Measurements from ENCODE around the gene PPIF.

DNA sequence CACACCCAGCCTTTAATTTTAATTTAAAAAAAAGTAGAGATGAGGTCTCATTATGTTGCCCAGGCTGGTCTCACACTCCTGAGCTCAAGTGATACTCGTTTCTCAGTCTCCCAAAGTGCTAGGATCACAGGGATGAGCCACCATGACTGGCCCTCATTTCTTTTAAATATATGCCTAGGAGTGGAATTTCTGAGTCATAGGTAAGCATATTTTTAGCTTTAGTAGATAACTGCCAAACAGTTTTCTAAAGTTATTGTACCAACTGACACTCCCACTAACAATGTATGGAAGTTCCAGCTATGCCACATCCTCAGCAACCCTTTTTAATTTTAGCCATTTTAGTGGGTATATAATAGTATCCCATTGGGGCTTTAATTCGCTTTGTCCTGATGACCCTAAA is 13.8 kb upstream of the PPIF start:
- TF ChIP-seq, protein P1, sequence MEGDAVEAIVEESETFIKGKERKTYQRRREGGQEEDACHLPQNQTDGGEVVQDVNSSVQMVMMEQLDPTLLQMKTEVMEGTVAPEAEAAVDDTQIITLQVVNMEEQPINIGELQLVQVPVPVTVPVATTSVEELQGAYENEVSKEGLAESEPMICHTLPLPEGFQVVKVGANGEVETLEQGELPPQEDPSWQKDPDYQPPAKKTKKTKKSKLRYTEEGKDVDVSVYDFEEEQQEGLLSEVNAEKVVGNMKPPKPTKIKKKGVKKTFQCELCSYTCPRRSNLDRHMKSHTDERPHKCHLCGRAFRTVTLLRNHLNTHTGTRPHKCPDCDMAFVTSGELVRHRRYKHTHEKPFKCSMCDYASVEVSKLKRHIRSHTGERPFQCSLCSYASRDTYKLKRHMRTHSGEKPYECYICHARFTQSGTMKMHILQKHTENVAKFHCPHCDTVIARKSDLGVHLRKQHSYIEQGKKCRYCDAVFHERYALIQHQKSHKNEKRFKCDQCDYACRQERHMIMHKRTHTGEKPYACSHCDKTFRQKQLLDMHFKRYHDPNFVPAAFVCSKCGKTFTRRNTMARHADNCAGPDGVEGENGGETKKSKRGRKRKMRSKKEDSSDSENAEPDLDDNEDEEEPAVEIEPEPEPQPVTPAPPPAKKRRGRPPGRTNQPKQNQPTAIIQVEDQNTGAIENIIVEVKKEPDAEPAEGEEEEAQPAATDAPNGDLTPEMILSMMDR (IDR thresholded peaks at IDR 0.05), result no peak
- TF ChIP-seq POLR2A (IDR thresholded peaks at IDR 0.05), result no peak
